ENCODE data around the gene FGD1.

GRCh38 chrX:54509400-54509799, 13.4 kb upstream of the FGD1 start:
- no peak for TF ChIP-seq CTCF (IDR thresholded peaks at IDR 0.05; ENCODE audit: extremely low read depth in 1 of 2, insufficient read depth in 1 of 2, low read depth in 1 of 2, low read length in 2 of 2)
- TF ChIP-seq POLR2AphosphoS5 (IDR thresholded peaks at IDR 0.05; ENCODE audit: insufficient read depth, low read depth, low read length): no peak
- TF ChIP-seq MYC (IDR thresholded peaks at IDR 0.05; ENCODE audit: low read depth, low read length): no peak
- no peak for TF ChIP-seq JUN (IDR thresholded peaks at IDR 0.05; ENCODE audit: borderline replicate concordance, insufficient read depth, insufficient read length, low read depth)

All from endothelial cell of umbilical vein (primary cell).